GM21360 (cell line): ENCODE results near the gene SLC2A9.

ENCODE experiments used
- ATAC-seq: cut with Tn5 transposase; IDR thresholded peaks from one replicate; pipeline ENCODE4 v1.9.1; 2021; ENCODE audit warnings: mild to moderate bottlenecking, moderate library complexity; ENCODE audit not compliant: unreplicated experiment

The SLC2A9 gene

DNA sequence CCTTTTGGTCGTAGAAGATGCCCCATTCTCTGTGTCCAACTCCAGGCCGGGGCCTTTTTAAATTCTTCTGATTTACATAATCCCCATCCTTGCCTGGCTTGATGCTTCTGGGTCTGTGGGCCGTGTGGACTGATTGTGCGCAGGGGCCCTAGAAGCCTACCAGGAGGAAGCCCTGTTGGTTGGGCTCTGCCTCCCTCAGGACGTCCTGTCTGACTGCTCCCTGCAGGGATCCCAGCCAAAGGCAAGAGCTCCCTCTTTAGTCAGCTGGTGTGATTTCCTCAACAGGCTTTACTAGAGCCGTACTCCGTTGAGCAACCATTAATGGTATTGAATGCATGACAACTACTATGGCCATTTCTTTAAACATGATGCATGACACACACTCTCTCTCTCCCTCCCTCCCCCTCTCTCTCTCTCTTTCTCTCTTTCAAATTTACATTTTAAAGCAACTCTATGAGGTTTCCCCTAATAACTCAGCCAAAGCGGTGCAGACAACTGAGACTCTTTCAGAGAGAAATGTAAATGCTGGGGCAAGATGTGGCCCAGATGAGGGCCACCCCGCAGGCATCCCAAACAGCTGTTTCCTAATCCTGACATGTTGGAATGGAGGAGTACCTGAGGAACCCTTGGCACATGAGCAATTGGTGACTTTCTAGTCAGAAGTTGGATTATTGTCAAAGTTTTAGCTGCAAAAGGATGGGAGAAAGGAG is 122.5 kb downstream of the SLC2A9 start:
- no peak for ATAC-seq

DNA sequence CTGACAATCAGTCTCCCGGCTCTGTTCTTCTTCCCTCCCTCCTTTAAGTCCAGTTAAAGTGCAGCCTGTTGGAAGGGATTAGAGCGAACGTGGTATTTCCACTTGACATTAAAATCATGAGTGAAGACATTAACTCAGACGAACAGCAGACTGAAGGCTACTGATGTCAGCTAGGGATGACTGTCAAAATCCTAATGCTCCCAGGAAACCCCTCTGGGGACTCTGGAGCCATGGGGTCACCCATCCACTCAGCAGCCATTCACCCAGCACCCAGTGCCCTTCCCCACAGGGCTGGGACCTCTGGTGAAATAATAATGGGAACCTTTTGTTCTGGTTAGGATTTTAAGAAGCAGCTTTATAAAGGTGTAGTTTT is 126.0 kb downstream of the SLC2A9 start:
- ATAC-seq: no peak

DNA sequence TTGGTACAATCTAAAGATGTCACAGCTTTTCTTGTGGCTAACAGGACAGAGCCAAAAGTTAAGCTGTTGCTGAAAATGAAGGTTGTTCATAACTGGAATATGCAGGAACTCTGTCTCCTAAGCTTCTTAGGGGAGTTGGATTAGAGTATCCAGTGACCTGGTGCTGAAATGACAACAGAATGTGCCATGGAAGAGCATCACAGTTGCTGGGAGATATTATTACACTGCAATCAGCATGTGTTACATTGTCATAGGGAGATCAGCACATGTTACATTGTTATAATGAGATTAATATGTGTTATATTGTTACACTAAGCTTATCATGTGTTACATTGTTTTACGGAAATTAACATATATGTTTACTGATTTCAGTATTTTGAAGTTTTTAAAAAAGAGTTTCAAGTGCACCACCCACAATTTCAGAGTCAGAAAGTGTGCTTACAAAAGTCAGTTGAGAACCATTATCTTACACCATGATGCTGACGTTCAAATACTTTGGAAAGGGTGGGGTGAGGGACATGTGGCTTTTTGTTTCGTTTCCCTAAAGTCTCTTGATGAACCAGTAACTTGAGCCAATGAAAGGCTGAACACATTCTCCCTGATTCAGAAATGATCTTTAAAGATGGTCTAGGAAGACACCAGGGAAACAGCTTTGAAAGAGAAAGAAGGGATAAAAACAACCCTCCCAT is 126.5 kb downstream of the SLC2A9 start:
- no peak for ATAC-seq

DNA sequence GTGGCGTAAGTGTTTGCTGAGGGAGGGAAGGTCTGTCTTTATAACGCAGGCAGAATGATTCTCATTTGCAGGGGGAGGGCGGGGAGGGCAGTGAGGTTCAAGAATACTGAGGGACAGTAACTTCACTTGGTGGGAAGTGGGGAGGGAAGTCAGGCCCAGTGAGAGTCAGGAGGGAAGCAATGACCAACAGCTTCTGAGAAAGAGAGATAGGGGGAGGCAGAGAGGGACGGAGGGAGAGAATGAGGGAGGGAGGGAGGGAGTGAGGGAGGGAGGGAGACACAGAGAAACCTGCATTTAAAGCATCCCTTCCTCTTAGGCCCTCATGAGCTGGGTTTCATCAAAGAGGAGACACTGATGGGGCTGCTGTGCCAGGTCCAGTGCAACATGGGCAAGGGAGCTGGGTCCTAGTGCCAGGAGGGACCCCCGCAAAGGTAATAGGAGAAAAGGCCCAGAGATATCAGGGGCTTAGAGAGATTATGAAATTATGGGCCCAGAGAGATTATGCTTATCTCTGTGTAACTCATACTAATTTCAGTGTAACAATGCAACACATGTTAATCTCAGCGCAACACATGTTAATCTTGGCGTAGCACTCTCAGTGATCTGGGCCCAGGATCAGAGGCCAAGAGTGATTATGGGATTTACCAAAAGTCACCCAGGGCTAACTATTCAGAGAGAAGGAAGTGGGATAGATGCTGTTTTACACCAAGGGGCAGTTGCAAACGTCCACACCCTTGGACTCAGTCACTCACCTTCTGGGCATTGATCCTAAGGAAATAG is 127.8 kb downstream of the SLC2A9 start:
- no peak for ATAC-seq

DNA sequence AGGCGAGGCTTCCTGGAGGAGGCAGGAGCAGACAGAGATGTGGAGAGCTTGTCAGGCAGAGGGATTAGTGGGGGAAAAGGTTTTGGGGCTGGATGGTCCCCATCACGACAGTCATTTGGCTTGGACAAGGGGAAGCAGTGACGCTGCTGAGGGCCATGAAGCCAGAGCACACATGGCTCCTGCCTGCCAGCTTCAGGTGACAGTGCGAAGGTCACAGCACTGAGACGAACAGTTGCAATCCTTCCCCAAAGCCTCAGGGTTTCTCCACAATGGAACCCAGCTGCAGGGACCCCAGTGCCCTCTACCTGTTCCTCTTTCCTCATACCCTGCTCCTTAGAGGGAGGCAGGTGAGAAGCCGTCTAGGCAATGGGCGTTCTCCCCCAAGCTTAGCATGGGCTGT is 129.6 kb downstream of the SLC2A9 start:
- no peak for ATAC-seq

DNA sequence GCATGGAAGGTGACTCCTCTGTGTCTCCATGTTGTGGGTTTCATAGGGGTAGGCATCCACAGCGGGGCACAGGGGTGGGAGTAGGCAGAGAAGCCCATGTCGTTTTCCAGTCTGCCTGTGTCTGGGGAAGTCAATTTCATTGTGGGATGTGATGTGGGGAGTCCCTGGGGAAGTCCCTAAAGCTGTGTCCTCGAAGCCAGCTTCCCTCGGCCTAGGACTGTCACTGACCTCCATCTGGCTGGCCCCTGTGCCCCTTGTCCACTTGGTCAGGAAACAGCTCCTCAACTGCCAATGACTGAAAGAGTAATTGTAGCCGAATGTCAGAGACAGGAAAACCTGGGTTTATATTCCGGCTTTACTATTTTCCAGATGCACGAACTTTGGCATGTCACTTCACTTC is 130.2 kb downstream of the SLC2A9 start:
- ATAC-seq: no peak

DNA sequence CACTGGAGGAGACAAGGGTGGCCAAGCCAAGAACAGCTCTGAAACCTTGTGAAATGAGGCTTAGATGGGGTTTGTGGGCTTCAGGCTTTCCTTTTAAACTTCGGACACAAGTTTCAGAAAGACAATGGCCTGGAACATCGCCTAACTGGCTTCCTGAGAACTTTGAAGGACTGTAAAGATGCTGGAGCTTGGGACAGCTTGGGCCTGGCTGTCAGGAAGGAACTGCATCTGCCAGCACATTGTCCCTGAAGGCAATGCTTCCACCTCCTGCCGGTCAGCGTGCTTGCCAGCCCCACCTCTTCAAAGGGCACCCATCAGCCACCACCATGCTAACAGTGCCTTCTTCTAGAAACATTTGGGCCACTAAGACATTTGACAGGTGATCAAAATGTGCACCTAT is 132.0 kb downstream of the SLC2A9 start:
- no peak for ATAC-seq

DNA sequence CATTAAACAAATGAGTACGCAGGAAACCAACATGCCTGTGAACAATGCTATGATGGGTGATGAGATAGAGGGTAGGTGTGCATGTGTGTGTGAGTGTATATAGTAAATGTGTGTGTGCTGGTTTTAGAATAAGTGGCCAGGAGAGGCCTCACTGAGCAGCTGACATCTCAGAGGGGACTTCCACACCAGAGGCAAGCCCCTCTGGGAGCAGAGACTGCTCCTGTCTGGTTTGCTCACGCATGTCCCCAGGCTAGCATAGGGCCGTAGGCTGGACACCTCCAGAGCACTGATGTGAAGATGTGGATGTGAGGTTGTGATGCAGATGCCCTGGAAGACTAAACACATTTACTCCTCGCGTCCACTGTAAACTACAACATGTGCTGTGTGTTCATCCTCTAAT is 135.3 kb downstream of the SLC2A9 start:
- no peak for ATAC-seq

DNA sequence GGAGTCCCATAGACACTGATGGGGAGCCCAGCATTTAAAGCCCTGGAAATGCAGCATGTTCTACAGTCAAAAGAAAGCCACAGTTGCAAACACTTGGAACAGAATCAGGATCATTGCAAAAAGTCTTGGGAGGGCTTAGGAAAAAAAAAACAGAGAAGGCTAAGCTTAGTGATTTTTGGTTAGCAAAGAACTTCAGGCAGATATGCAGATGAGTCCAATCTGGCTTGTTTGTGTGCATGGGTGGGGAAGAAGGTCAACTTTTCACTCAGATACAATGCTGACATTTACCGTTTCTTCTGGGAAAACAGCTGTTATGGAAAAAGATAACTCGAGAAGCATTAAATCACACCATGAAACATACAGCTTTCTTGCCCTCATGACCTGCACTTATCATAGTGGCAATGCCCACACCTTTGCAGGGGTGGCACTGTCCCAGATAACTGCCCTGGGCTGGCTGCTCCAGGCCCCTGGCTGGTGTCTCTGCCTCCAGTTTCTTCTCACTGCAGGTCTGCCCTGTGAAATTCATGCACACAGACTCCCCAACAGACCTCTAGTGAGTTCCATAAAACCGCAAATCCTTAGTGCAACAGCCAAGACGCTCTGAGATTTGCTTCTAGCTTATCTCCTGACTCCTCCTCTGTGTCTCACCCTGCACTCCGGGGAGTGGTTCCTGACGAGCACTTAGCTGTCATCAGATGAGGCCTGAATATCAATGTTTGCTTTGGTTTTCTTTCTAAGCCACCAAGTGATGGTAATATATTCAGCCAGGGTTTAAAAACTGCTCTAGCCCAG is 140.7 kb downstream of the SLC2A9 start:
- no peak for ATAC-seq

DNA sequence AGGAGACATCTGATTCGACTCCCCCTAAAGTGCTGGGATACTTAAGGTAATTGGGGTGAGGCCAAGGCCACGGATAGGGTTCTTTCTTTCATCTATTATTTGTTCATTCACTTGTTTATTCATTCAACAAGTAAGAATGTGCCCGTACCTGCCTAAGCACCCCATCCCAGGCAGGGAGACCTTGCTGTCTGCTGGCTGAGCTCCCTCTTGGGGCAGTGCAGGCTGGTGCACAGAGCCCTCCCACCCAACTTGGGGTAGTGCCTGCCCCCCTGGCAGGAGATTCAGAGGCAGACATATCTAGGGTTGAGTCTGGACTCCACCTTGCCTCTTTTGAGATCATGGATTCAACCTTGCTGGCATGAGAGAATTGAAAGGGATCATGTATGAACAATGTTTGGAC is 144.2 kb downstream of the SLC2A9 start:
- ATAC-seq: no peak

DNA sequence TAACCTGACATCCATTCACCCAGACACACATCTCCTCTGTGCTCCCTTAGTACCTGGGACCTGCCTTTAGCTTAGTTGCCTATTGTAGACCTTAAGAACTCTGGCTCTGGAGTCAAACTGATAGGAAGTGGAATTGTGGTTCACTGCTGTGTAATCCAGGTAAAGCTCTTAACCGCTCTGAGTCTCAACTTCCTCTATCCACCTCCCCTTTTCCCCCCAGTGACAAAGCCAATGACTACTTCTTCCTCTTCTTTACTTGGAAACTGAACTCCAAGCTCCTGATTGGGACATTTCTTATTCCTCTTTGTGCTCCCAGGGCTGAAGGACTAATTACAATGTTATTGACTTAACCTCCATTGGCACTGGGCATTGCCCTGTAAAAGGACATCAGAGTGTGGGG is 145.8 kb downstream of the SLC2A9 start:
- ATAC-seq: no peak

DNA sequence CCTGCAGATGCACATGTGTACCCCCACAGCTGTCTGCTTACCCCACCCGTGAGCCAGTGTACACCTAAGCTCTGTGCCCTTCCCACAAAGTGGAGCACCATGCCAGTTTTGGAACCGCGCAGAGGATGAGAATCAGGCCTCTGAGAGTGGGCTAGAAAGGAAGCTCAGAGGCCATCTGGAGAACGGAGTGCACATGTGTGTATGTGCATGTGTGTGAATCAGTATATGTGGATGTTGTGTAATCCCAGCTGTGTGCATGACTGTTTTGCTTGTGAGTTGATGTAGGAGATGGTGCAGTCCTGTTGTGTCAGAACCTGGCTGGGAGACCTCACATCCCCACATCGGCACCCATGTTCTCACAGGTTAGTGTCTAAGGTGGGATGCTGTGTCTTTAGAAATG is 146.9 kb downstream of the SLC2A9 start:
- no peak for ATAC-seq

DNA sequence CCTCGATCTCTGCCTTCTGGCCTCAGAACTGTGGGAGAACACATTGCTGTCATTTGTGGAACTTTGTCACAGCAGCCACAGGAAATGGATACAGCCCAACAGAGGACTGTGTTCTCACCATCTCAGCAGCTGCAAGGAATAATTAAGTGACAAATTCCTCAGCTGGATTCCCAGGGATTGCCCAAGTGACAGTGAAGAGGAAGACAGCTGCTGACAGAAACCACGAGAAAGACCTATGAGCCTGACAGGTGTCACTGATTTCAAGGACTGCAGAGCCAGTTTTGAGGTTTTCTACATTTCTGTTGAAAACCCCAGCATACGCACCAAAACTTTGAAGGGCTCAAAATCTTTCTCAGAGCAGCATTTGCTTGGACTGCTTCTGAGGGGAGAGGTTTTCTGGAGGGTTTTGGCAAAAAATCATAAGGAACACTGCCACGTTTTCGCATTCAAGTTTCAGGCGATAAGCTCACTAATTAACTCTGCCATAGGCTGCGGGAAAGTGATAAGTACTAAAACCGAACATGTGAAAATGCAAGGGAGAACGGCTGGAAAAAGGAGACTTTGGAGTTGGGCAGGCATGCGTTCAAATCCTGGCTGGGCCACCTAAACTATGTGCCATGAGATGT is 151.0 kb downstream of the SLC2A9 start:
- ATAC-seq: no peak

DNA sequence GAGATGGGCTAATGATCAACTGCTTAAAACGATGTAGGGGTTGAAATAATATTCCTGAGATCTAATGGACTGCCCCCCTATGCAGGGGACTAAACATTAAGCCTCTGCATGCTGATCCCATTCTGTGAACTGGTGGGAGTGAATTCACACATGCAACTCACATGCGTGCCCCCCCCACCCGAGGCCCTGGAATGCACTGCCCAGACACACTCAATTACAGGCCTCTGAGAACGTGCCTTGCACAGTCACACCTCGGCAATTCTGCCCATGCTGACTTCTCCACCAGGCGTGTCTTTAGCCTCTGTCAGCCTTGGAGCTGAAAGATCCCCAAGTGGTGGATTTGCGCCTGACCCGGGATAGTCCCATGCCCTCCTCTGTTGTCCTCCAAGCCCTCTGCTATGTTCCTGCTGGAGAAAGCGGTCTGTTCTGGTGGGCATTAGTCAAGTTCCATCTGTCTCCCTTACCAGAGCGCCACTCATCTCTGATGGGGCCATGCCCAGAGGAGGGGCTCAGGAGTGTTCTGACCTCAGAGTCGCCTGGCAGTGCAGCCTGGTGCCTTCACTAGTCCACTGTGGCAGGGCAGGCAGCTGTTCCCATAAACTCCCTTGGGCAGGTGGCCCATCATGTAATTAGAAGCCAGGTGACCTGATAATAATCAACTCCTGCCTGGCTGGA is 153.4 kb downstream of the SLC2A9 start:
- no peak for ATAC-seq

DNA sequence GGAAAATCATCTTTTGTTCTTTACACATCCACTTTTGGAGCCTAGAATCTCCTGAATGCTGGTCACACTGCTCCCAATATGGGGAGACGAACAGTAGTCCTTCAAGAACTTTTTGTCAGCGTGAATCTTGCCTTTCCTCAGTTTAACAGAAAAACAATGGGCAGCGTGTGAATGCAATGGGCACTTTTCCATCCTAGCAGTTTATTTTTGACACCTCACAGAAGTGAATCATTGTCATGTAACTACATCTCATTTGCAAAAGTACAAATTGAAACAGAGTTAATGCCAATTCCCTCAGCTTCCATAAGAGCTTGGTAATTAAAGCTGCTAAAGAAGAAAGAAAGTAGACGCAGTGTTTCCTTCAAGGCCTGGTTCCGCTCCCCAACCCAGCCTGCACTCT is 154.4 kb downstream of the SLC2A9 start:
- ATAC-seq: no peak

DNA sequence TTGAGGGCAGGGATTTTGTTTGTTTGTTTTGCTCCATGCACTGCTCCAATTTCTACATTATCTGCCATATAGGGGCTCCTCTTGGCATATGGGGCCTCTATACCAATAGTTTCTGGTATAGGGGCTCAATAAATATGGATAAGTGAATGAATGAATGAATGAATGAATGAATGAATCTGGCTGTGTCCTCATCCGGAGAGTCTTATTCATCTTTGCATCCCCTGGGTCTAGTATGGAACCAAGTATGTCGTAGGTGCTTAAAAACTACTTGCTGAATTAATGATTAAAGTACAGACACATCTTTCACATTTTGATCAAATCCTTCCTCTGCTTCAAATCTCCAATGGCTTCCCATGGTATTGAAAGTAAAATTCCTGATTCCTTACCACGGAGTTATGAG is 159.7 kb downstream of the SLC2A9 start:
- no peak for ATAC-seq

DNA sequence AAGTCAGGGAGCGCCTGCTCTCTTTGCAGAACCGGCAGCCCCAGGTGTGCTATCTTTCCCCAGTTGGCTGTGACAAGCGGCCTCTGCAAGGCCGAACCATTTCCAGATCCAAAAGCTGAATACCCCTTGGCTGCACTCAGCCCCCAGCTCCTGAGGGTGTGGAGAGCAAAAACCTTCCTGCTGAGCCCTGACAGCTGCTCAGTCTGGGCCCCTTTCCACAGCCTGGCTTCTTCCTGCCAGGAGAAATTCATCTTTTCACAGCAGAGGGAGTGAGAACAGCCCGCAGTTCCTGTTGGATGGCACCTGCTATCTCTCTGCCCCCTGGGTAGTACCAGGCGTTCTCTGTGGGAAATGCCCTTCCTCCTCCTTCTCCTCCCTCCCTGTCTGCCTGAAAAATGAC is 161.5 kb downstream of the SLC2A9 start:
- ATAC-seq: no peak

DNA sequence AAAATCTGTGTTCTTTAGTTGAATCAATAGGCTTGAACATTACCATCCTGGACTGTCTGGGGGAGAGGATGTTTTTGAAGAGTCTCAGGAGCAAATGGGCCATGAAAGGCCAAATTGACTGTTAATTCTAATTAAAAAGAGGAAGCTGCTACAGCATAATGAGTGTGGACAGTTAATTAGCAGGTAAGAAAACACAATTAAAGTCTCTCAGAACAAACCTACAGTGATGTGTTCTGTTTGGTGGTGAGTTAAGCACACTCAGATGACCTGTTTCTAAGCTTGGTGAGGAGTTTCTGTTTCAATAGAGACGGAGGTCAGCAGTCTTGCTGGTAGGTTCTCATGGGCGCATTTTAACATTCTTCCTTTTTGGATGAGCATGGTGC is 171.8 kb downstream of the SLC2A9 start:
- no peak for ATAC-seq

DNA sequence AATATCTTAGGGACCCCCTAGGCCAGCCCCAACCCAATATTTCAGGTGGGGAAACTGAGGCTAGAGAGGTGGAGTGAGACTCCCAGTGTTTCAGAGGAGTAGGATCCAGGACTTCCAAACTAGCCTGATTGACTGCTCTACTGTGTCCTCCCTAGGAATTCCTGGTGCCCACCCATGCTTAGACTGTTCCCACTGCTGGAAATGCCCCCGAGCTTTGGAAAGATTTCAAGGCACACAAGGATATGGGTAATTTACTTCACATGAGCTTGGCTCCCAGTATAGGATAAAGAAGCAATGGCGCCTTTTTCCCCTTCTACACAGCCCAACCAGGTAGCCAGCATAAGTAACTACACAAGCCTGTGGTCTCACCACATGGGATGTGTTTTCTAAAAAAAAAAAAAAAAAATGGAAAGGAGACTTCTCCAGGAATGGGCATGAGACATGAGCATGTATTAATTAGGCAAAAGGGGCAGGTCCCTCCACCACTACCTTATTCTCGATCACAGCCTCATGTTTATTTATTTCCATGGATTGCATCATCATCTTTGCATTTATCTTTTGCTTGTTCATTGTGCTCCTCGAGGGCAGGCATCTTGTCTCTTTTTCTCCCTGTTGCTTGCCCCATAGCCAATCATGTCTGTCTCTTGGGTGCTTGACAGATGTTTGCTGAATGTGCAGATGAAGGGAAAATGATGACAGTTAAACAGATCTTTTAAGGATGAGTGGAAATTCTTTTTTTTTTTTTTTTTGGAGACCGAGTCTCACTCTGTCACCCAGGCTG is 173.1 kb downstream of the SLC2A9 start:
- no peak for ATAC-seq
